Renal pelvis (tissue), 4 donors: ENCODE data around the gene CFLAR. TPM values are rescaled to one million over a fixed set of nuclear protein-coding genes. Genes with fewer than 3 reads are reported as not detected.
"Not testable (repeated sequence)": the region's sequence is repeated elsewhere in the genome, so short reads cannot be mapped to it uniquely, and the experiment has no call there.

Source experiments
- DNase-seq: peaks from one replicate; pipeline ENCODE4 v3.0.0-alpha.2; 2013
- polyA plus RNA-seq, 3 donors: library from polyadenylated mRNA; unstranded; fragments of 120-200 nt; gene quantifications; one replicate each; pipeline ENCODE4 v1.2.1, GENCODE V29; 2013; ENCODE audit not compliant: insufficient read length in 3 of 3

Gene CFLAR
- polyA plus RNA-seq, 3 donors: 42.1 to 84.4 (median 81.6) TPM

DNA sequence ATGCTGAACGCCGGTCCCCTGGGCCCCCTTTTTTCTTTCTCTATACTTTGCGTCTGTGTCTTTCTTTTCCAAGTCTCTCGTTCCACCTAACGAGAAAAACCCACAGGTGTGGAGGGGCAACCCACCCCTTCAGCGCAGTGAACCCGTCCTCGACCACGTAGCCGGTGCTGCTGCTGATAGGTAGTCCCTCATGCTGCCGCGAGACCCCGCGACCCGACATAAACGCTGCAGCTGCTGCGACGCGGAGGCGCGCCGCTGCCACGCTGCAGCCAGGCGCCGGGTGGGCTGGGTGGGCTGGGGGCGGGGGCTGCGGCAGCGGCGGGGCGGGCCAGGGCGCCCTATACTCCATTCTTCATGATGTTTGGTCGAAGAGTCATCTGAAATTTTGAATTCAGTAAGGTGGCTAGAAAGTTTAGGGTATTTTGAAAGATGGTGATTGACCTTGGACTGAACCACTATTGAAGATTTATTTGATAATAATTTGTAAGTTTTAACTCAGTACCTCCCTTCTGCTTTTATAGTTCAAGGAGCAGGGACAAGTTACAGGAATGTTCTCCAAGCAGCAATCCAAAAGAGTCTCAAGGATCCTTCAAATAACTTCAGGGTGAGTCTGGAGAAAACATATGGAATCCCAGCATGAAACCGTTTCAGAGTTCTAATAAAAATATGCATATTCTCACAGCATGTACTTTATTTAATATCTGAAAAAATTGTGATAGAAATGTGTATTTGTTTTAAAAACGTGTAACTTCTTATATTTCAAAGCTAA is 24.1 kb downstream of the CFLAR start:
- no peak for DNase-seq

DNA sequence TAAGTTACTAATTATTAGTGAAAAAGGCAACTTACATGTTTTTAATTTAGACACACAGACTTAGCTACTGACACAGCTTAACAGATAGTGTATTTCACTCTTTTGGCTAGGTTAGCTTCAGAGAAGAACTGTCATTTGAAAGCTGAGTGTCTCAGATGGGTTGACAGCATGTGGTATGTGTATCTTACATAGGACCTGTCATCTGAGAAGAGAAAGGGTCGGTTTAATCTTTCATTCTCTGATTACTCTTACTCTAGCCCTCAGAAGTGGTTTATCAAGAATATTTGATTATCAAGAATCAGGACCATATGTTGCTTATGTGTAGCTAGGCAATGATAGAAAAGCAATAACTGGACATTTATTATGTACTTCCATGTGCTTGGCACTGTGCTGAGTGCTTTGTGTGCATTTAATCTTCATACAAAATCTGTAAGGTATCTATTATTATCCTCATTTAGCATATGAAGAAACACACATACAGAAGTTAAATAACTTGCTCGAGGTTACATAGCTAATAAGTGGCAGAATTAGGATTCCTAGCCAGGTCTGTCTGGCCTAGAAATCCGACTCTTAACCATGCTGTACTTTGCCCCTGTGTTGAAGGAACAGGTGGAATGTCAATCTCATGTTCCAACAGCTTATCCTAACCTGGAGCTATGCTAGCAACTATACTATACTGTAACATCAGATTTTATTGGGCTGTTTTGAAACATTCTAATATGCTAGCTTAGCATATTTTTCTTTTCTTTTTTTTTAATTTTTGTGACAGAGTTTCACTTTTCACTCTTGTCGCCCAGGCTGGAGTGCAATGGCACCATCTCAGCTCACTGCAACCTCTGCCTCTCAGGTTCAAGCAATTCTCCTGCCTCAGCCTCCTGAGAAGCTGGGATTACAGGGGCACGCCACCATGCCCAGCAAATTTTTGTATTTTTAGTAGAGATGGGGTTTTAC is 28.4 kb downstream of the CFLAR start:
- DNase-seq: no peak

DNA sequence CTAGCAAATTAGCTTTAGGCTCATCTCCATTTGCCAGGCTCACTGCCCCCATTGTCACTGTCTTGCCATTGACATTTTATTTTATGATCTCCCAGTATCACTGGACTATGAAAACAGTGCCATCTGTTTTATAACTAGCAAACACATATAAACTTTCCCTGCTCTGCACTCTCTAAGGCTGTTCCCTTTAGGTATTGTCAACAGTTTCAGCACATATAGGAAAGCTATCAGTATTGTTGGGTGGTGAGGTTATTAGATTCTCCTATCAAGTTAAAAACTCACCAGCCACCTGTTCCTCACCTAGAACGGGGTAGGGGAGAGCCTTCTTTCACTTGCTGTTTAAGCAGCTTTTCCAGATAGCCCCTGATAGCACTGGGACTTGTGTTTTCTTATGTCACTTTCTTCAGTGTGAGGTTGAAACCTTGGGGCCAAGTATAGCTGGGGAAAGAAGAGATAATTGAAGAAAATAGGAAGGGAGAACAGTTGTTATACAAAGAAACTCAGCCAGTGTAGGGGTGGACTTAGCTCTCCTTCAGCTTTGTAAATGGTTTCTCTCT is 32.5 kb downstream of the CFLAR start:
- DNase-seq: no peak

DNA sequence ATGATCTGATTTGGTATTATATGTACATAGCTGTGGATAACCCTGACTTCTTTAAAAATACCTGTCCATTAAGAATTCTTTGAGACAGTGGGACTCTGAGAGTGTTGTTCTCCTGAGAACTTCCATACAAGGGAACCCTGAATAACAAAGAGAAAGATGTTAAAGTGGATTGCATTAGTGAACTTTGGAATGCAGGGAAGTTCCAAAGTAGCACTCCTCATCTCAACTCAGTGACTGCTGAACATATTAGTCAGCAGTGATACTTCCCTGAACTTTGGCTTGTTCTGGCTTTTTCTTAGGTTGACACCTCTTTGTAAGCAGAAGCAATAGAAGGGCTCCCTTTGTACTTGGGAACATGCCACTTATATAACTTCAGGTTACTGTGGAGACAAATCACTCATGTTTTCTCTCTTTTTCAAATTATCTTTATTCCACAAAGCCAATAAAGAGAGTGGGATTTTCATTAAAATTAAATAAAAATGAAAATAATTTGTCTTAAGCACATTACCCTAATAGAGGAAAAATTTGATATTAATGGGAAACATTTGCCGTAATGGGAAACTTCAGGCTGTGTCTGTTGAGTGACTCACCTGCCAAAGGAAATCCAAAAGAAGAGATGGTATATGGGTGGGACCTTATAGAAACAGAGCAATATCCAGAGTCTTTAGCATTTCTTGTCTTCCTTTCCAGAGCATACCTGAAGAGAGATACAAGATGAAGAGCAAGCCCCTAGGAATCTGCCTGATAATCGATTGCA is 33.3 kb downstream of the CFLAR start:
- DNase-seq: no peak

GRCh38 chr2:201149821-201150165 is 33.8 kb downstream of the CFLAR start:
- DNase-seq: not testable (repeated sequence)

DNA sequence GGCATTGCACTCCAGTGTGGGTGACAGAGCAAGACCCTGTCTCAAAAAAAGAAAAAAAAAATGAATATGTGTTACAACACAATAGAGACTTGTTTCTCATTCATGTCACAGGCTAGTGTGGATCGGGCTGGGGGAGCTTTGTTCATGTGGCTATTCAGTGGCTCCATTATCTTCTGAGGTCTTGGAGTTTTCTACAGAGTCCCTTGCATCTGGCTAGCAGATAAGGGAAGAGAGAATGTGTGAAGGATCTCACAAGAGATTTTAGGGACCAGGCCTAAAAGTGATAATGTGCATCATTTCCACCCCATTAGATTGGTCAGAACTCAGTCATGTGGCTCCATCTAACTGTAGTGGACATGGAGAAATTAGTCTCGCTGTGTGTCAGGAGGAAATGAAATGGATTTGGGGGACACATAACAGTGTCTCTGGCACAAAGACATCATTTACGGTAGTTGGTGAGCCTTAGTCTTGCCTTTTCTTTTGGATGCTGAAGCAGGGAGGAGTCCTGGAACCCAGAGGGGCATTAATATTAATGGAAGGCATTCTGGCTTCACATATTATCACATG is 34.6 kb downstream of the CFLAR start:
- DNase-seq: no peak

GRCh38 chr2:201151127-201151981 is 35.4 kb downstream of the CFLAR start:
- DNase-seq: no peak

DNA sequence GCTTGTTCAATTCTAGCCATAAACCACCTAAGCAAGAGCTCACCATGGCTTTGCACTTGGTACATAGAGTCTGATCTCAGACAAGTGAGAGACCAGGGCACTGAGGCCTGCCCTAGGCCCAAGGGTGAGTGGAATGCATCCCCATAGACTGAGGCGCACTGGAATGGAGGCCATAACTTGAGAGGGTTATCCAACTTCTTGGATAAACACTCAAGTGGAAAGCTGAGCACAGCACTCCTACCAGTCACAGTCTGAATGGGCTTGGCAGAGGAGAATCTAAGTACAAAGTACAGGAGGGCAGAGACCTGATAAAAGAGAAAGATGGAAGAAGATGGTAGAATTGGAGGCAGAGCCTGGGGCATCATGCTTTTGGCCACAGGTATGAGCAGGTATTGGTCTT is 36.6 kb downstream of the CFLAR start:
- DNase-seq: no peak

GRCh38 chr2:201152999-201153815 is 37.2 kb downstream of the CFLAR start:
- DNase-seq: no peak

DNA sequence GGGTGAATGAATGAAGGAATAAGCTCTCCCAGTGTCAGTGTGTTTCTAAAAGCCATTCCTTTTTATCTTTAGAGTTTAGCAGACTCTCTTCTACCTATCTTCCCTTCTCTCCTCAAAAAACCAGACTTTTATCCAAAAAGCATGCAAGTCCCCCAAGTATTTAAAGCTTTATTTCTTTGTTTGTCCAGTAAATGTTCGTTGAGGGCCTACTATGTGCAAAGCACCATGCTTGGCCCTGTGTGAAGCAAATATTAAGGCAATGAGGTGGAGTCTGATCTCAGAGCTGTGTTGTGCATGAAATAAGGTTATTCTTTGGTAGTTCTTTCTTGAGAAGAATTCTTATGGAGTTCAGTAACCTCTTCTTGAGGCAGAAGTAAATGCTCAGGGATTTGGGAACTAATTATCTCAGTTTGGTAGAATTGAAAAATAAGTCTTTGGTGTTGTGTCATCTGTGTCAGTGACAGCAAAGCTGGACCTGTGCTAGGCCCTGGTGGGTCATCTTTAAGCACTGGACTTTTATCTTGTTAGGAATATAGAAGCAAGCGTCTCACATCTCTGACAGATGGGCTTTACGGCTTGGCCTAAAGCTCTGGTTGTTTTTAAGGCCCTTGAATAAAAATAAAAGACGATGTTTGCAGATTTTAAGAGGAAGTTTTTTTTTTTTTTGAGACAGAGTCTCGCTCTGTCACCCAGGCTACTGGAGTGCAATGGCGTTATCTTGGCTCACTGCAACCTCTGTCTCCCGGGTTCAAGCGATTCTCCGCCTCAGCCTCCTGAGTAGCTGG is 38.8 kb downstream of the CFLAR start:
- DNase-seq: no peak

- DNase-seq: no peak
These were observed 40.1 kb downstream of the CFLAR start for GRCh38 chr2:201156036-201156435.

DNA sequence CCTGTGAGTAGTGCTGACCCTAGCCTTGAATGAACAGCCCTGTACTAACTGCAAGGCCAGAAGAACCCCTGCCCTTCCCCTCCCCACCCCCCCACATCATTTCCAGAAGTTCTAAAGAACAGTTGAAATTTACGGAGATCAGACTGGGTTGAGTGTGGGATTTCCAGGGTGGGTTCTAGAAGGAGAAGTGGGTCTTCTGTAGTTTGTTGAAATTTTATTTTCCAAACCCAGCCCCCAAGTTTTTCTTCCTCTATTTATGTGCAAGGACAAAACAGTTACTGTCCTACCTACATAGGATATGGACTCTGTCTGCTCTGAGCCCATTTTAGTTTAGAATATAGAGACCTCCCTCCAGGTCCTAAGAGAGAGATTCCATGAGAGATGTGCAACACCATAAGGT is 40.7 kb downstream of the CFLAR start:
- no peak for DNase-seq

DNA sequence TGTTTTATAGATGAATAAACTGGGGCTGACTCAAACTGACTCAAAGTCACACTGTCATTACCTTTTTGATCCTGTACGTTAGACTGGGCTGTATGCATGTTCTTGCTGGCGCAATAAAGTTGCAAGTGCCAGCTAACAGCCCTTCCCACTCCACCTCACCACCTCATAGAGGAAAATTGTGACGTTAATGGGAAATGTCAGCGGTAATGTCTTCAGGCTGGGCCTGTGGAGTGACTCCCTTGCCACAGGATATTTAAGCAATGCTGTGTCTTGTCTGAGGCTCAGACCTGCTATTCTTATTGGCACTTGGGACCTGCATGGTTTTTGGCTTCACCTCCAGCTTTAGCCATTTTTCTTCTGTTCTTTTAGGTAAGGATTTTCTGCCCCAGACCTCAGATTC is 41.7 kb downstream of the CFLAR start:
- DNase-seq: no peak

DNA sequence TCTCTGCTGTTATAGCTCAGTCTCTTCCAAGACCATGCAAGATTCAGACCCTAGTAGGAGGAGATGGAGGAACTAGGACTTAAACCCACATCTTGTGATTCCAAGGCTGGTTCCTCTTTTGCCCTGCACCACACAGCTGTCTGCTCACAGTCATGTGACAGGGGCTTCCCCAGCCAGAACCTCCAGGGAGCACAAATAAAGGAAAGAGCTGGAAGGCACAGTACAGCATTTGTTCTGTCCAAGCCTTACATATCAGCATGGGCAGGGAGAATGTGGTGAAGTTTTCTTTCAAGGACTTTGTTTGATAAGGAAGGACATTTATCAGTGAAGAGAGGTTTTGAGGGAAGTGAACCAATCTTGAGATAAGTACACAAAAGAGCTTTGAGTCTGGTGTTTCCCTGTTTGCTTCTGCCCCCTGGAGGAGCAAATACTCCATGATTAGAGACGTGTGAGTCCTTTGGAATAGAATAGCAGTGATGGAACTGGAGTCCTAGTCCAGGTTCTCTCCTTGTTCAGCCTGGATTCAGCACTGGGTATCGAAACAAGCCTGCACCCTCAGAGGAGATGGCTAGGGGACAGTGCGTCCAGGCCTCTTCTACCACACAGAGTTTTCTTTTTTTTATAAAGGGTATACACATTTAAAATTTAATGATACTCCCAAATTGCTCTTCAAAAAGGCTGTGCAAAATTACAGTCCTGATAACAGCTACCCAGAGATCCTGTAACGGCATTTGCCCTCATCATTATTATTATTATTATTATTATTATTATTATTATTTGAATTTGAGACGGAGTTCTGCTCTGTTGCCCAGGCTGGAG is 42.4 kb downstream of the CFLAR start:
- peak; percentile 66 for DNase-seq

DNA sequence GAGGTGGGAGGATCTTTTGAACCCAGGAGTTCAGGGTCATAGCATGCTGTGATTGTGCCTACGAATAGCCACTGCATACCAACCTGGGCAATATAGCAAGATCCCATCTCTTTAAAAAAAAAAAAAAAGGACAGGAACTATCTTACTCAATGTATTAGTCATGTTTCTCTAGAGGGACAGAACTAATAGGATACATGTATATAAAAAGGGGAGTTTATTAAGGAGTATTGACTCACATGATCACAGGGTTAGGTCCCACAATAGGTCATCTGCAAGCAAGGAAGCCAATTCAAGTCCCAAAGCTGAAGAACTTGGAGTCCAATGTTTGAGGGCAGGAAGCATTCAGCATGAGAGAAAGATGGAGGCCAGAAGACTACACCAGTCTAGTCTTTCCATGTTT is 48.2 kb downstream of the CFLAR start:
- no peak for DNase-seq

- DNase-seq: no peak
These were observed 51.6 kb downstream of the CFLAR start for GRCh38 chr2:201167546-201167945.

DNA sequence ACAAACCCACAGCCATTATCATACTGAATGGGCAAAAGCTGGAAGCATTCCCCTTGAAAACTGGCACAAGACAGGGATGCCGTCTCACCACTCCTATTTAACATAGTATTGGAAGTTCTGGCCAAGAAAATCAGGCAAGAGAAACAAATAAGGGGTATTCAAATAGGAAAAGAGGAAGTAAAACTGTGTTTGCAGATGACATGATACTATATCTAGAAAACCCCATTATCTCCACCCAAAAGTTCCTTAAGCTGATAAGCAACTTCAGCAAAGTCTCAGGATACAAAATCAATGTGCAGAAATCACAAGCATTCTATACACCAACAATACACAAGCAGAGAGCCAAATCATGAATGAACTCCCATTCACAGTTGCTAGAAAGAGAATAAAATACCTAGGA is 52.5 kb downstream of the CFLAR start:
- not testable (repeated sequence) for DNase-seq

DNA sequence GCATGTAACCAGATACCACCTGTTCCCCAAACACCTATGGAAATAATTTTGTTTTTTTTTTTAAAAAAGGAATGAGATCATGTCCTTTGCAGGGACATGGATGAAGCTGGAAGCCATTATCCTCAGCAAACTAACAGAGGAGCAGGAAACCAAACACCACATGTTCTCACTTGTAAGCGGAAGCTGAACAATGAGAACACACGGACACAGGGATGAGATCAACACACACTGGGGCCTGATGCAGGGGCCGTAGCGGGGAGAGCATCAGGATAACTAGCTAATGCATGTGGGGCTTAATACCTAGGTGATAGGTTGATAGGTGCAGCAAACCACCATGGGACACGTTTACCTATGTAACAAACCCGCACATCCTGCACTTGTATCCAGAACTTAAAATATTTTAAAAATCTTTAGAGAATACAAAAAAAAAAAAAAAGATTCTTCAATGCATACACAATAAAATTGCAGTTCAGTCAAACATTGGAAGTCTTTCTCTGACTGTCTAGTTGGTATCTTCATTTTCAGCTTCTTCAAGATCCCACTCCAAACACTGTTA is 55.4 kb downstream of the CFLAR start:
- DNase-seq: no peak
